SK-N-SH (cell line): ENCODE measurements around the gene RNGTT. TPM values are rescaled to one million over a fixed set of nuclear protein-coding genes. Genes with fewer than 3 reads are reported as not detected.

Experiments
- CTCF ChIA-PET: fragments of 300-600, 350-600 bp; formaldehyde crosslinking; extraction: SDS; loops from one replicate; lab custom pipeline; 2021; lab: Yijun Ruan, JAX
- POLR2A ChIA-PET: fragments of 350-600 bp; sonication (Branson Sonifier 250); formaldehyde crosslinking; extraction: SDS; loops from one replicate; lab custom pipeline; 2020; ENCODE audit warnings: antibody characterized with exemption, inconsistent platforms; lab: Yijun Ruan, JAX
- DNase-seq: peaks from one replicate; pipeline ENCODE4 v3.0.0; 2012
- H2AFZ ChIP-seq: fragments of 200-600 bp; sonication (generic); 2 replicates; pipeline ENCODE4 v1.8.1; 2016; ENCODE audit warnings: antibody characterized with exemption, mild to moderate bottlenecking, low read depth
- H3F3A ChIP-seq: fragments of 200-600 bp; sonication (generic); replicated peaks from 2 replicates; pipeline ENCODE3; 2016; ENCODE audit warnings: antibody characterized with exemption, mild to moderate bottlenecking; ENCODE audit not compliant: insufficient read depth
- H3K27ac ChIP-seq, 2 experiments: fragments of 200-500 bp in 1 of 2; fragments of 200-600 bp in 1 of 2; sonication (Bioruptor generic) in 1 of 2; sonication (generic), shearing (Covaris generic) in 1 of 2; 2 replicates each; pipeline versions ENCODE4 v1.5.1 to v1.6.1; 2014 to 2016; ENCODE audit warnings: low read depth in 2 of 2, inconsistent platforms in 1 of 2, low read length in 1 of 2, mild to moderate bottlenecking in 1 of 2, mixed read lengths in 1 of 2
- H3K27me3 ChIP-seq: fragments of 200-600 bp; sonication (generic), shearing (Covaris generic); 2 replicates; pipeline ENCODE4 v1.6.1; 2016; ENCODE audit warnings: mixed run types; ENCODE audit not compliant: insufficient read depth
- H3K36me3 ChIP-seq, 2 experiments: fragments of 200-500 bp in 1 of 2; fragments of 200-600 bp in 1 of 2; sonication (Bioruptor generic) in 1 of 2; sonication (generic) in 1 of 2; replicated peaks in 1 of 2; 2 replicates each; pipeline versions ENCODE3 to v1.5.1; 2014 to 2016; ENCODE audit warnings: low read length in 1 of 2, mild to moderate bottlenecking in 1 of 2; ENCODE audit not compliant: insufficient read depth in 2 of 2, control insufficient read depth in 1 of 2
- H3K4me1 ChIP-seq, 2 experiments: fragments of 200-500 bp in 1 of 2; fragments of 200-600 bp in 1 of 2; sonication (Bioruptor generic) in 1 of 2; sonication (generic), shearing (Covaris generic) in 1 of 2; 2 replicates each; pipeline versions ENCODE4 v1.5.1 to v1.6.1; 2014 to 2016; ENCODE audit warnings: low read depth in 1 of 2, low read length in 1 of 2, mixed run types in 1 of 2; ENCODE audit not compliant: insufficient read depth in 2 of 2, control insufficient read depth in 1 of 2
- H3K4me2 ChIP-seq: fragments of 200-600 bp; sonication (generic), shearing (Covaris generic); 2 replicates; pipeline ENCODE4 v1.6.1; 2017; ENCODE audit warnings: mixed run types
- H3K4me3 ChIP-seq, 2 experiments: fragments of 200-500 bp in 1 of 2; fragments of 200-600 bp in 1 of 2; sonication (Bioruptor generic) in 1 of 2; sonication (generic), shearing (Covaris generic) in 1 of 2; 2 replicates each; pipeline versions ENCODE4 v1.5.1 to v1.8.1; 2014 to 2016; ENCODE audit warnings: low read depth in 2 of 2, inconsistent platforms in 1 of 2, low read length in 1 of 2, mild to moderate bottlenecking in 1 of 2, mixed read lengths in 1 of 2, moderate library complexity in 1 of 2
- H3K79me2 ChIP-seq: fragments of 200-600 bp; sonication (generic); 2 replicates; pipeline ENCODE4 v1.8.1; 2017; ENCODE audit warnings: mild to moderate bottlenecking; ENCODE audit not compliant: insufficient read depth
- H3K9ac ChIP-seq: fragments of 200-600 bp; sonication (generic); 2 replicates; pipeline ENCODE4 v1.6.1; 2017; ENCODE audit warnings: mixed run types
- H3K9me2 ChIP-seq: fragments of 200-600 bp; sonication (generic); 2 replicates; pipeline ENCODE4 v1.6.1; 2017; ENCODE audit warnings: mixed run types
- H3K9me3 ChIP-seq: fragments of 200-600 bp; sonication (generic); 2 replicates; pipeline ENCODE4 v1.6.1; 2017; ENCODE audit warnings: mixed run types, mild to moderate bottlenecking, moderate library complexity
- H4K20me1 ChIP-seq: fragments of 200-600 bp; sonication (generic); 2 replicates; pipeline ENCODE4 v1.6.1; 2017; ENCODE audit warnings: mild to moderate bottlenecking, mixed run types; ENCODE audit not compliant: insufficient read depth
- EZH2phosphoT487 ChIP-seq: fragments of 200-600 bp; sonication (generic); IDR thresholded peaks from 2 replicates; pipeline ENCODE4 v1.6.1; 2017; ENCODE audit warnings: low read depth, mixed run types, mild to moderate bottlenecking, antibody characterized with exemption, moderate library complexity, borderline replicate concordance
- GABPA ChIP-seq: IDR thresholded peaks from 2 replicates; pipeline ENCODE4 v1.4.0; 2012; ENCODE audit warnings: low read depth, mild to moderate bottlenecking
- GATA2 ChIP-seq: sonication (generic); formaldehyde crosslinking; IDR thresholded peaks from 2 replicates; pipeline ENCODE4 v1.5.0; 2020; ENCODE audit warnings: mild to moderate bottlenecking, missing genetic modification reagents
- JUND ChIP-seq: IDR thresholded peaks from 2 replicates; pipeline ENCODE4 v1.4.0; 2012
- RAD21 ChIP-seq: IDR thresholded peaks from 2 replicates; pipeline ENCODE4 v1.6.1; 2012; ENCODE audit warnings: mild to moderate bottlenecking, low read length
- RCOR1 ChIP-seq: fragments of 150-350 bp; IDR thresholded peaks from 2 replicates; pipeline ENCODE4 v1.6.1; 2017; ENCODE audit warnings: antibody characterized with exemption, low read length
- RXRA ChIP-seq: IDR thresholded peaks from 2 replicates; pipeline ENCODE4 v1.4.0; 2012; ENCODE audit warnings: low read depth, mild to moderate bottlenecking, borderline replicate concordance
- SIN3A ChIP-seq: IDR thresholded peaks from 2 replicates; pipeline ENCODE4 v1.6.1; 2012; ENCODE audit warnings: low read depth, mild to moderate bottlenecking, low read length, moderate library complexity, borderline replicate concordance
- TAF1 ChIP-seq: IDR thresholded peaks from 2 replicates; pipeline ENCODE4 v1.6.1; 2012; ENCODE audit warnings: low read depth, mild to moderate bottlenecking, low read length, moderate library complexity, borderline replicate concordance
- TEAD4 ChIP-seq: IDR thresholded peaks from 2 replicates; pipeline ENCODE4 v1.4.0; 2012; ENCODE audit warnings: mild to moderate bottlenecking, borderline replicate concordance; ENCODE audit not compliant: insufficient read depth
- USF1 ChIP-seq: IDR thresholded peaks from 2 replicates; pipeline ENCODE4 v1.4.0; 2012; ENCODE audit warnings: low read depth, borderline replicate concordance
- WGBS: methylation state at CpG from one replicate; pipeline ENCODE4 v1.1.6; 2017; ENCODE audit warnings: low lambda C conversion rate; 5-methylcytosine and 5-hydroxymethylcytosine counted together
- polyA plus RNA-seq, 3 experiments: library from polyadenylated mRNA; depleted of rRNA; stranded (reverse); fragments of >200 nt; gene quantifications; 2 replicates each; pipeline ENCODE4 v1.2.3, GENCODE V29; 2012
- TF ChIP-seq, protein P1 (sequence below): fragments of 200-600 bp; sonication (generic); IDR thresholded peaks from 2 replicates; pipeline ENCODE4 v1.6.1; 2017; ENCODE audit warnings: antibody characterized with exemption, mild to moderate bottlenecking, moderate library complexity
- TF ChIP-seq, protein P2 (sequence below): fragments of 150-350 bp; IDR thresholded peaks from 2 replicates; pipeline ENCODE4 v1.6.1; 2017; ENCODE audit warnings: antibody characterized with exemption, low read length, low read depth, borderline replicate concordance
- TF ChIP-seq, protein P3 (sequence below): IDR thresholded peaks from 2 replicates; pipeline ENCODE4 v1.4.0; 2012; ENCODE audit warnings: low read depth, borderline replicate concordance

The RNGTT gene
- polyA plus RNA-seq, 1 of the 3 experiments (the other 2 are of a cell fraction) = 3.3 TPM

GRCh38 chr6:88914180-88914579, 49.2 kb downstream of the RNGTT start:
- peaks cover 39% of the 10 kb centered on the region for H3K79me2 ChIP-seq
- no peaks in the 10 kb centered on the region for H3F3A ChIP-seq
- H3K27ac ChIP-seq = no peak overlapping the region; a peak in 1 of 4 replicates
- peaks cover 4% of the 10 kb centered on the region; the same call in 1 of the 2 replicates for H4K20me1 ChIP-seq
- no peak for DNase-seq
- ChIA-PET POLR2A (no interaction called here), CTCF (no interaction called here)
- WGBS = 89% methylated on average over 4 of the region's 4 CpGs
- H2AFZ ChIP-seq = no peak overlapping the region
- H3K9ac ChIP-seq = no peak overlapping the region
- H3K9me2 ChIP-seq = no peaks in the 10 kb centered on the region
- H3K36me3 ChIP-seq = peaks cover 0 to 14% of the 10 kb centered on the region in 2 experiments
- H3K9me3 ChIP-seq = no peaks in the 10 kb centered on the region; the same call in 1 of the 2 replicates
- no peak overlapping the region for H3K4me2 ChIP-seq
- TF ChIP-seq EZH2phosphoT487 = no peak
- TF ChIP-seq, protein P1, sequence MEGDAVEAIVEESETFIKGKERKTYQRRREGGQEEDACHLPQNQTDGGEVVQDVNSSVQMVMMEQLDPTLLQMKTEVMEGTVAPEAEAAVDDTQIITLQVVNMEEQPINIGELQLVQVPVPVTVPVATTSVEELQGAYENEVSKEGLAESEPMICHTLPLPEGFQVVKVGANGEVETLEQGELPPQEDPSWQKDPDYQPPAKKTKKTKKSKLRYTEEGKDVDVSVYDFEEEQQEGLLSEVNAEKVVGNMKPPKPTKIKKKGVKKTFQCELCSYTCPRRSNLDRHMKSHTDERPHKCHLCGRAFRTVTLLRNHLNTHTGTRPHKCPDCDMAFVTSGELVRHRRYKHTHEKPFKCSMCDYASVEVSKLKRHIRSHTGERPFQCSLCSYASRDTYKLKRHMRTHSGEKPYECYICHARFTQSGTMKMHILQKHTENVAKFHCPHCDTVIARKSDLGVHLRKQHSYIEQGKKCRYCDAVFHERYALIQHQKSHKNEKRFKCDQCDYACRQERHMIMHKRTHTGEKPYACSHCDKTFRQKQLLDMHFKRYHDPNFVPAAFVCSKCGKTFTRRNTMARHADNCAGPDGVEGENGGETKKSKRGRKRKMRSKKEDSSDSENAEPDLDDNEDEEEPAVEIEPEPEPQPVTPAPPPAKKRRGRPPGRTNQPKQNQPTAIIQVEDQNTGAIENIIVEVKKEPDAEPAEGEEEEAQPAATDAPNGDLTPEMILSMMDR = no peak
- no peak for TF ChIP-seq GATA2 (CRISPR knock-in tag)
- TF ChIP-seq, all 33 proteins: peak for 0
- peaks cover 1 to 3% of the 10 kb centered on the region in 2 experiments; a peak in 2 of 4 replicates for H3K4me1 ChIP-seq
- H3K4me3 ChIP-seq = no peak overlapping the region
- no peaks in the 10 kb centered on the region for H3K27me3 ChIP-seq

GRCh38 chr6:88913471-88913870, 49.9 kb downstream of the RNGTT start:
- H3K4me2 ChIP-seq = no peak overlapping the region
- H3K36me3 ChIP-seq = peaks cover 0 to 10% of the 10 kb centered on the region in 2 experiments
- H3K79me2 ChIP-seq = peaks cover 39% of the 10 kb centered on the region
- H4K20me1 ChIP-seq = peaks cover 4% of the 10 kb centered on the region; the same call in 1 of the 2 replicates
- H3K9ac ChIP-seq = no peak overlapping the region
- H3K27ac ChIP-seq = no peak overlapping the region
- H3F3A ChIP-seq = no peaks in the 10 kb centered on the region
- CTCF ChIA-PET = no interaction called here
- POLR2A ChIA-PET = no interaction called here
- TF ChIP-seq, protein P2, sequence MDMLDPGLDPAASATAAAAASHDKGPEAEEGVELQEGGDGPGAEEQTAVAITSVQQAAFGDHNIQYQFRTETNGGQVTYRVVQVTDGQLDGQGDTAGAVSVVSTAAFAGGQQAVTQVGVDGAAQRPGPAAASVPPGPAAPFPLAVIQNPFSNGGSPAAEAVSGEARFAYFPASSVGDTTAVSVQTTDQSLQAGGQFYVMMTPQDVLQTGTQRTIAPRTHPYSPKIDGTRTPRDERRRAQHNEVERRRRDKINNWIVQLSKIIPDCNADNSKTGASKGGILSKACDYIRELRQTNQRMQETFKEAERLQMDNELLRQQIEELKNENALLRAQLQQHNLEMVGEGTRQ = no peak
- TF ChIP-seq, protein P3, sequence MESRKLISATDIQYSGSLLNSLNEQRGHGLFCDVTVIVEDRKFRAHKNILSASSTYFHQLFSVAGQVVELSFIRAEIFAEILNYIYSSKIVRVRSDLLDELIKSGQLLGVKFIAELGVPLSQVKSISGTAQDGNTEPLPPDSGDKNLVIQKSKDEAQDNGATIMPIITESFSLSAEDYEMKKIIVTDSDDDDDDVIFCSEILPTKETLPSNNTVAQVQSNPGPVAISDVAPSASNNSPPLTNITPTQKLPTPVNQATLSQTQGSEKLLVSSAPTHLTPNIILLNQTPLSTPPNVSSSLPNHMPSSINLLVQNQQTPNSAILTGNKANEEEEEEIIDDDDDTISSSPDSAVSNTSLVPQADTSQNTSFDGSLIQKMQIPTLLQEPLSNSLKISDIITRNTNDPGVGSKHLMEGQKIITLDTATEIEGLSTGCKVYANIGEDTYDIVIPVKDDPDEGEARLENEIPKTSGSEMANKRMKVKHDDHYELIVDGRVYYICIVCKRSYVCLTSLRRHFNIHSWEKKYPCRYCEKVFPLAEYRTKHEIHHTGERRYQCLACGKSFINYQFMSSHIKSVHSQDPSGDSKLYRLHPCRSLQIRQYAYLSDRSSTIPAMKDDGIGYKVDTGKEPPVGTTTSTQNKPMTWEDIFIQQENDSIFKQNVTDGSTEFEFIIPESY = no peak
- TF ChIP-seq USF1 = no peak
- no peak for TF ChIP-seq SIN3A
- TF ChIP-seq JUND = no peak
- TF ChIP-seq RXRA = no peak
- no peak for TF ChIP-seq TAF1
- TF ChIP-seq GABPA = no peak
- TF ChIP-seq TEAD4 = no peak
- TF ChIP-seq RAD21 = no peak
- TF ChIP-seq RCOR1 = no peak
- no peaks in the 10 kb centered on the region for H3K27me3 ChIP-seq
- peaks cover 3 to 8% of the 10 kb centered on the region in 2 experiments; a peak in 2 of 4 replicates for H3K4me1 ChIP-seq
- WGBS = 100% methylated on average over 3 of the region's 3 CpGs
- H2AFZ ChIP-seq = no peak overlapping the region
- DNase-seq = no peak
- no peaks in the 10 kb centered on the region; the same call in 1 of the 2 replicates for H3K9me3 ChIP-seq
- H3K9me2 ChIP-seq = no peaks in the 10 kb centered on the region
- H3K4me3 ChIP-seq = no peak overlapping the region
